Left ventricle myocardium inferior (tissue), 1 donor: Measurements from ENCODE around the gene PLA2G2E. TPM values are rescaled to one million over a fixed set of nuclear protein-coding genes. Genes with fewer than 3 reads are reported as not detected.

Experiments
- DNase-seq: peaks from one replicate; pipeline ENCODE4 v3.0.0-alpha.2; 2020
- H3K27ac ChIP-seq: fragments of 200-600 bp; replicated peaks from 2 replicates; pipeline ENCODE4 v1.8.0; 2021
- H3K27me3 ChIP-seq: fragments of 200-600 bp; 2 replicates; pipeline ENCODE4 v1.8.0; 2021; ENCODE audit warnings: low read depth
- H3K36me3 ChIP-seq: fragments of 200-600 bp; 2 replicates; pipeline ENCODE4 v1.8.0; 2021
- H3K4me1 ChIP-seq: fragments of 200-600 bp; 2 replicates; pipeline ENCODE4 v1.8.0; 2021
- H3K4me3 ChIP-seq: fragments of 200-600 bp; 2 replicates; pipeline ENCODE4 v1.8.0; 2021; ENCODE audit warnings: mild to moderate bottlenecking, moderate library complexity
- H3K9me3 ChIP-seq: fragments of 200-600 bp; replicated peaks from 2 replicates; pipeline ENCODE4 v1.8.0; 2021
- intact Hi-C: fragments of 100-400 bp; cut with micrococcal nuclease; formaldehyde crosslinking; loops from one replicate; pipeline ENCODE4 v1.11.0; 2022
- total RNA-seq: library from RNA; stranded (reverse); fragmentation: NEBNext Ultra II Directional; extraction: Animal tissue kit (Norgen Biotek cat#: 25700); gene quantifications from one replicate; pipeline ENCODE4 v1.2.1, GENCODE V29; 2021
- TF ChIP-seq, protein P1 (sequence below): fragments of 200-600 bp; IDR thresholded peaks from 2 replicates; pipeline ENCODE4 v1.8.0; 2021; ENCODE audit warnings: antibody characterized with exemption, mild to moderate bottlenecking, borderline replicate concordance
- donor health status: DM: no; HTN: yes; CAD: no; lungs with severe emphysema.

Gene PLA2G2E
- total RNA-seq, 1 donor from 2014 or later: not detected

DNA sequence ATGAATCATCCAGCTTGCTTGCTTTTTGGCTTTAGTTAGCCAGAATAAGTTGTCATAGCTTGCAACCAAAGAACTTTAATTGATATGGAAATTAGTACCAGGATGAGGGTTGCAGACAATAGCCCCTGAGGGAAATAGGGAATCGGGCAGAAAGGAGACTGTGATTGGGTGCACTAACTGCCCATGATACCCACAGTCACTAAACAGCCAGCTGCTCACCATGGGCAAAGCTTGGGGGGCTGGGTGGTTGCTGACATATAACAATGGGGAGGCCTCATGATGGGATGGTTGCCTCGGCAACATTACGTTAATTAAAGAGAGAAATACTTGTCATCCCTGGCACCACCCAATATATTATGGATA is 17.8 kb upstream of the PLA2G2E start:
- Histone ChIP-seq H3K4me1 (no peaks in the 10 kb centered on the region), H3K9me3 (no peaks in the 10 kb centered on the region), H3K36me3 (no peaks in the 10 kb centered on the region), H3K4me3 (no peak overlapping the region), H3K27ac (no peak overlapping the region), H3K27me3 (peaks cover 17% of the 10 kb centered on the region)
- DNase-seq: no peak
- TF ChIP-seq, protein P1, sequence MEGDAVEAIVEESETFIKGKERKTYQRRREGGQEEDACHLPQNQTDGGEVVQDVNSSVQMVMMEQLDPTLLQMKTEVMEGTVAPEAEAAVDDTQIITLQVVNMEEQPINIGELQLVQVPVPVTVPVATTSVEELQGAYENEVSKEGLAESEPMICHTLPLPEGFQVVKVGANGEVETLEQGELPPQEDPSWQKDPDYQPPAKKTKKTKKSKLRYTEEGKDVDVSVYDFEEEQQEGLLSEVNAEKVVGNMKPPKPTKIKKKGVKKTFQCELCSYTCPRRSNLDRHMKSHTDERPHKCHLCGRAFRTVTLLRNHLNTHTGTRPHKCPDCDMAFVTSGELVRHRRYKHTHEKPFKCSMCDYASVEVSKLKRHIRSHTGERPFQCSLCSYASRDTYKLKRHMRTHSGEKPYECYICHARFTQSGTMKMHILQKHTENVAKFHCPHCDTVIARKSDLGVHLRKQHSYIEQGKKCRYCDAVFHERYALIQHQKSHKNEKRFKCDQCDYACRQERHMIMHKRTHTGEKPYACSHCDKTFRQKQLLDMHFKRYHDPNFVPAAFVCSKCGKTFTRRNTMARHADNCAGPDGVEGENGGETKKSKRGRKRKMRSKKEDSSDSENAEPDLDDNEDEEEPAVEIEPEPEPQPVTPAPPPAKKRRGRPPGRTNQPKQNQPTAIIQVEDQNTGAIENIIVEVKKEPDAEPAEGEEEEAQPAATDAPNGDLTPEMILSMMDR: no peak
- intact Hi-C loops: no loop called here

GRCh38 chr1:19940486-19941205 is 17.2 kb upstream of the PLA2G2E start:
- H3K9me3 ChIP-seq: no peaks in the 10 kb centered on the region
- H3K36me3 ChIP-seq: no peaks in the 10 kb centered on the region
- H3K4me1 ChIP-seq: no peaks in the 10 kb centered on the region
- DNase-seq: no peak
- no peak overlapping the region for H3K27ac ChIP-seq
- no peak overlapping the region for H3K4me3 ChIP-seq
- TF ChIP-seq, protein P1: no peak
- intact Hi-C loops: no loop called here
- H3K27me3 ChIP-seq: peaks cover 11% of the 10 kb centered on the region

- no peak for DNase-seq
- Histone ChIP-seq H3K36me3 (no peaks in the 10 kb centered on the region), H3K4me1 (no peaks in the 10 kb centered on the region), H3K9me3 (no peaks in the 10 kb centered on the region), H3K27me3 (no peaks in the 10 kb centered on the region), H3K4me3 (no peak overlapping the region), H3K27ac (no peak overlapping the region)
- intact Hi-C loops: no loop called here
- TF ChIP-seq, protein P1: no peak
These were observed 15.1 kb upstream of the PLA2G2E start for GRCh38 chr1:19938472-19938871.

DNA sequence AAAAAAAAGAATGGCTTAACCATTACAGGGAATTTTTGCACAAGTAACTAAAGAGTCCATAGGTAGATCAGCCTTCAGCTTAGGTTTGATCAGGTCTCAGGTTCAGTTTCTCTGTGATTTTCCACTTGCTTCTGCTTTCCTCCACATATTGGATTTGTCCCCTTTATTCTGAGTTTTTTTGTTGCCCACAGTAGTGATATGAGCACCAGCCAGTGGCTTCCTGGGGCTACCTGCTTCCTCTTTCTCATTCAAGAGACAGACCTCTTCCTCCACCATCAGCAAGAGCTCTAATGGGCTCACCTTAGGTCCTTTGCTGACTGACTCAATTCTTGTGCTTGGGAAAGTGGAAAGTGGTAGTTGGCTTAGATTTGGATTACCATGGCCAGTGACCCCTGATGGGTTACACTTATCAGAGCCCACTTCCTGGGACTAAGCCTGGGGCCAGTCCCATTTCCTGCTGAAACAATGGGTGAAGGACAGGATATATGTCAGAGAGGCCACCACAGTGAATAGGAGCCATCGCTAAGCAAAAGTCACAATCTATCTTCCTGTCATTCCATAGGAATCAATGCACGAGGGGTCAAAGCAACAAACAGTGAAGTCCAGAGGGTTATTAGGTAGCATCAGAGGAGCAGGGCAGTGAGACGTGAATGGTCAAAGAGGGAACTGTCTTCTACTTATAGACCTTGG is 12.8 kb upstream of the PLA2G2E start:
- TF ChIP-seq, protein P1: no peak
- Histone ChIP-seq H3K9me3 (peaks cover 22% of the 10 kb centered on the region), H3K36me3 (no peaks in the 10 kb centered on the region), H3K27me3 (no peaks in the 10 kb centered on the region), H3K4me3 (no peak overlapping the region), H3K4me1 (no peaks in the 10 kb centered on the region), H3K27ac (no peak overlapping the region)
- no peak for DNase-seq
- intact Hi-C loops: no loop called here

- intact Hi-C loops: no loop called here
- Histone ChIP-seq H3K27me3 (no peaks in the 10 kb centered on the region), H3K4me3 (no peak overlapping the region), H3K9me3 (peaks cover 31% of the 10 kb centered on the region), H3K27ac (no peak overlapping the region), H3K36me3 (no peaks in the 10 kb centered on the region), H3K4me1 (no peaks in the 10 kb centered on the region)
- DNase-seq: no peak
- TF ChIP-seq, protein P1: no peak
These were observed 10.9 kb upstream of the PLA2G2E start for GRCh38 chr1:19934336-19934735.
